Measurements from ENCODE around the gene TUBB4B. TPM values are rescaled to one million over a fixed set of nuclear protein-coding genes. Genes with fewer than 3 reads are reported as not detected.

The TUBB4B gene
- total and polyA plus RNA-seq, 3 donors from 2014 or later = 856 to 1,777 (median 940) TPM

- DNase-seq = no peak
- intact Hi-C loops (cut with DNase I; ENCODE audit: low total_unique reads) = no loop called here
These were observed 3.7 kb downstream of the TUBB4B start for GRCh38 chr9:137244486-137245449.

GRCh38 chr9:137245450-137246421 is 4.6 kb downstream of the TUBB4B start:
- intact Hi-C loops (cut with DNase I; ENCODE audit: low total_unique reads) = no loop called here
- H3K9me3 ChIP-seq = no peaks in the 10 kb centered on the region
- H3K4me1 ChIP-seq = peaks cover 39% of the 10 kb centered on the region
- no peaks in the 10 kb centered on the region for H3K27me3 ChIP-seq
- no peaks in the 10 kb centered on the region for H3K36me3 ChIP-seq (ENCODE audit: low read depth, missing control alignments)
- no peak overlapping the region for H3K27ac ChIP-seq
- DNase-seq = no peak
- no peak for TF ChIP-seq CTCF (IDR thresholded peaks at IDR 0.05)
- no peak for TF ChIP-seq POLR2A (IDR thresholded peaks at IDR 0.05)
- no peak overlapping the region for H3K4me3 ChIP-seq
- 89 to 94% methylated on average over 18 to 24 of the region's 25 CpGs for WGBS, 2 donors

More at GRCh38 chr9:137244486-137245449, 3.7 kb downstream of the TUBB4B start:
- TF ChIP-seq POLR2A (IDR thresholded peaks at IDR 0.05) (no peak), CTCF (IDR thresholded peaks at IDR 0.05) (no peak)
- 79 to 90% methylated on average over 6 to 36 of the region's 36 CpGs for whole genome bisulfite sequencing, 2 donors
- Histone ChIP-seq H3K4me1 (peaks cover 31% of the 10 kb centered on the region), H3K27ac (no peak overlapping the region), H3K4me3 (no peak overlapping the region), H3K9me3 (no peaks in the 10 kb centered on the region), H3K36me3 (ENCODE audit: low read depth, missing control alignments) (no peaks in the 10 kb centered on the region), H3K27me3 (no peaks in the 10 kb centered on the region)

- no peak for TF ChIP-seq CTCF (IDR thresholded peaks at IDR 0.05)
- TF ChIP-seq POLR2A (IDR thresholded peaks at IDR 0.05) = no peak
- no peaks in the 10 kb centered on the region for H3K27me3 ChIP-seq
- no peak overlapping the region for H3K27ac ChIP-seq
- no peaks in the 10 kb centered on the region for H3K36me3 ChIP-seq (ENCODE audit: low read depth, missing control alignments)
- H3K9me3 ChIP-seq = no peaks in the 10 kb centered on the region
- H3K4me3 ChIP-seq = no peak overlapping the region
- intact Hi-C loops (cut with DNase I; ENCODE audit: low total_unique reads) = no loop called here
- 48 to 68% methylated on average over 14 to 20 of the region's 20 CpGs for WGBS, 2 donors
- no peak for DNase-seq
- H3K4me1 ChIP-seq = peaks cover 43% of the 10 kb centered on the region
These were observed 6.2 kb downstream of the TUBB4B start for GRCh38 chr9:137247135-137247915.

GRCh38 chr9:137247916-137248175 is 6.8 kb downstream of the TUBB4B start:
- TF ChIP-seq POLR2A (IDR thresholded peaks at IDR 0.05) (no peak), CTCF (IDR thresholded peaks at IDR 0.05) (no peak)
- Histone ChIP-seq H3K9me3 (no peaks in the 10 kb centered on the region), H3K4me3 (no peak overlapping the region), H3K27me3 (no peaks in the 10 kb centered on the region), H3K27ac (no peak overlapping the region), H3K4me1 (peaks cover 41% of the 10 kb centered on the region), H3K36me3 (ENCODE audit: low read depth, missing control alignments) (no peaks in the 10 kb centered on the region)
- intact Hi-C loops (cut with DNase I; ENCODE audit: low total_unique reads) = no loop called here
- 69 to 81% methylated on average over 2 to 6 of the region's 6 CpGs for WGBS, 2 donors
- no peak for DNase-seq
